ENCODE data around the gene NPIPB9. TPM values are rescaled to one million over a fixed set of nuclear protein-coding genes. Genes with fewer than 3 reads are reported as not detected.
"Not testable (repeated sequence)": the region's sequence is repeated elsewhere in the genome, so short reads cannot be mapped to it uniquely, and the experiment has no call there.

The NPIPB9 gene

DNA sequence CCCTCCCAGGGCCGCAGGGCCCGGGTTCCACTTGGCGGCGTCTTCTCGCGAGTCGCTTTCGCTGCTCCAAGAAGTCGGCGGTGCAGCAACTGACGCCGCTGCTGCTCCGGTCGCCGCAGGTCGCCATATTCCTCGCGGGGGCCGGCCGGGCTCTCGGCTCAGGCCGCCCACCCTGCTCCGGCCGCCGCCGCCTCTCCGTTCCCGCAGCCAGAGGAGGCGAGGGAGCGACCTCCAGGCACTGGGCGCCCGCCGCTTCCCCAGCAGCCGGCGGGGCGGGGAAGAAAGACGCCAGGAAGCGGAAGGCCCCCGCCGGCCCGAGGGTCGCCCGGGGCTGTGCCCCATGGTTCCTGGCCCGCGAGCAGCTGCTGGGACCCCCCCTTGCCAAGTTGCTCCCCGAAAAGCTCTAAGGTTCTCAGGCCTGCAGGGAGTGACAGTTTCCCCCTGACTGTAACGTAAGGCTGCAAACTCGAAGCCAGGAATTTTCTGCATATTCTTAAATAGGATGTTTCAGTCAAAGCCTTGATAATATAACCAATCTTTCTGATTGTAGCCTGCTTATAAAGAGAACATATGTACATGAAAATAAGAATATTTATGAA, 1.0 kb upstream of the NPIPB9 start:
- H3K4me1 ChIP-seq (ENCODE audit: control insufficient read depth, insufficient read depth, low read length); H3K27me3 ChIP-seq (ENCODE audit: control insufficient read depth, insufficient read depth, low read length); H3K36me3 ChIP-seq (ENCODE audit: insufficient read depth, low read length): not testable (repeated sequence)

DNA sequence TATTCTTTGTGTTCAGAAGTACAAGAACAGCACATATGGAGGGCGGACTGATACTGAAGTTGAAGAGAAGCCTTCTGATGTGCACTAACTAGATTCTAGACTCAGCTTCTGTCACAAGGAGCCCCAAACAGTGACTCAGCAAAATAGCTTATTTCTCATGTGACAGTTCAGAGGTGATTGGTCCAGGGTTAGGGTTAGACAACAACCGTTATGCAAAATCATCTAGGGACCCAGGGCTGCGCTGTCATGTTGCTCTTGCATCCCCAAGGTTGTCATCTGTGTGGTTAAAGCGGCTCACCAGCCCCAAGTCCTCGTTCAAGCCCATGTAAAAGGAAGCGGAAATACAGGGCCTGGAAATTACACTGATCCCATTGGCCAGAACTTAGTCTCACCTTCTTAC, 30.1 kb downstream of the NPIPB9 start:
- not testable (repeated sequence) for H3K4me3 ChIP-seq (ENCODE audit: low read length); H3K36me3 ChIP-seq (ENCODE audit: insufficient read depth, low read length); H3K9ac ChIP-seq (ENCODE audit: low read depth, low read length)

More for the DNA sequence above, 1.0 kb upstream of the NPIPB9 start:
- H3K9me3 ChIP-seq (replicated peaks; ENCODE audit: low read length); H3K9ac ChIP-seq (ENCODE audit: low read depth, low read length); H3K4me3 ChIP-seq (ENCODE audit: low read length); H3K4me2 ChIP-seq (ENCODE audit: low read length): not testable (repeated sequence)

DNA sequence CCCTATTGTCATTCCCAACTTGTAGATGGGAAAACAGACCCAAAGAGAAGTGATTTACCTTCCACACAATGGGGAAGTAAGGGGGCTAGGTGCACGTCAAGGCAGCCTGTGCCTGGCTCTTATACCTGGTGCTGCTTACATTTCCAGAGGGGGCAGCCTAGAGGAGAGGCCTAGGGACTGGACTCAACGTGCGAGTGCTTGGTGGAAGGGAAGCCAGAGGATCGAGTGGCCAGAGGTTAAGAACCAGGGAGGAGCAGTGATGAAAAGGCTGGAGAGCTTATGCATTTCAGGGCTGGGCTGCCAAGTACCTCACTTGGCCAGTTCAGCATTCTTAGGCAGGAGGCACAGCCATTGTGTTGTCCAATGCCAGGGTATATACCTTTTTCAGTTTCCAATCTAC, 30.8 kb downstream of the NPIPB9 start:
- H3K27me3 ChIP-seq (ENCODE audit: control insufficient read depth, insufficient read depth, low read length); H3K4me3 ChIP-seq (ENCODE audit: low read length); H3K4me2 ChIP-seq (ENCODE audit: low read length); H3K9me3 ChIP-seq (replicated peaks; ENCODE audit: low read length); H3K4me1 ChIP-seq (ENCODE audit: control insufficient read depth, insufficient read depth, low read length); H3K9ac ChIP-seq (ENCODE audit: low read depth, low read length); H3K36me3 ChIP-seq (ENCODE audit: insufficient read depth, low read length): not testable (repeated sequence)

More for the DNA sequence above, 30.1 kb downstream of the NPIPB9 start:
- not testable (repeated sequence) for H3K4me1 ChIP-seq (ENCODE audit: control insufficient read depth, insufficient read depth, low read length); H3K4me2 ChIP-seq (ENCODE audit: low read length); H3K27me3 ChIP-seq (ENCODE audit: control insufficient read depth, insufficient read depth, low read length); H3K9me3 ChIP-seq (replicated peaks; ENCODE audit: low read length)

DNA sequence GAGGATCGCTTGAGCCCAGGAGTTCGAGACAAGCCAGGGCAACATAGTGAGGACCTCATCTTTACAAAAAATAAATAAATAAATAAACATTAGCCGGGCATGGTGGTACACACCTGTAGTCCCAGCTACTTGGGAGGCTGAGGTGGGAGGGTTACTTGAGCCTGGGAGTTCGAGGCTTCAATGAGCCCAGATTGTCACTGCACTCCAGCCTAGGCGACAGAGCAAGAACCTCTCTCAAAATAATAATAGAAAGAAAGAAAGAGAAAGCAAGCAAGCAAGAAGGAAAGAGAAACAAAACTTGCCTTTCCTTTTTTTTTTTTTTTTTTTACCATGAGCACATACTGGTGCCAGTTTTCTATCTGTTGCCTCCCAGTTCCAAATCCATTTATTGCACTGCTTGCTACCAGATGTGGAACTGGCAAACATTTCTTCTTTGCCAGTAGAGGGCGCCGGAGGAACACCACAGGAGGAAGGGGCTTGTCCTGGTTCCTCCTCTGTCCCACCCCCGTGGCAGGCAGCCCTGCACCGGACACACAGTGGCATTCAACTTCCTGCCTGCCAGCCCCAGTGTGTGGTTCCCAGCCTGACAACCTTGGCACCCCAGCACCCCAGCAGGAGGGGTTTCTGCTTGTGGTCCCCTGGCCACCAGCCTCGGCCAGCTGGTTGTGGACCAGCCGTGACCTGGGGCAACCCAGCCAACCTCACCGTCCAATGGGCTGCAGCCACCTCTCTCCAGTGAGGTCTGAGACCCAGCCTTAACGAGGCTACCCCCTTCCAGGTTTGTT, 50.8 kb downstream of the NPIPB9 start:
- H3K4me2 ChIP-seq (ENCODE audit: low read length); H3K36me3 ChIP-seq (ENCODE audit: insufficient read depth, low read length); H3K4me3 ChIP-seq (ENCODE audit: low read length); H3K4me1 ChIP-seq (ENCODE audit: control insufficient read depth, insufficient read depth, low read length); H3K9ac ChIP-seq (ENCODE audit: low read depth, low read length); H3K27me3 ChIP-seq (ENCODE audit: control insufficient read depth, insufficient read depth, low read length); H3K9me3 ChIP-seq (replicated peaks; ENCODE audit: low read length): not testable (repeated sequence)

GRCh38 chr16:28807445-28808120, 56.0 kb downstream of the NPIPB9 start:
- not testable (repeated sequence) for H3K4me2 ChIP-seq (ENCODE audit: low read length)

GRCh38 chr16:28820016-28820415, 68.4 kb downstream of the NPIPB9 start:
- Histone ChIP-seq H3K4me2 (ENCODE audit: low read length) (no peak overlapping the region), H3K4me1 (ENCODE audit: control insufficient read depth, insufficient read depth, low read length) (peaks cover 5% of the 10 kb centered on the region), H3K4me3 (ENCODE audit: low read length) (no peak overlapping the region), H3K9me3 (replicated peaks; ENCODE audit: low read length) (no peaks in the 10 kb centered on the region), H3K36me3 (ENCODE audit: insufficient read depth, low read length) (peaks cover 9% of the 10 kb centered on the region), H3K27me3 (ENCODE audit: control insufficient read depth, insufficient read depth, low read length) (no peaks in the 10 kb centered on the region), H3K9ac (ENCODE audit: low read depth, low read length) (no peak overlapping the region)

More at GRCh38 chr16:28807445-28808120, 56.0 kb downstream of the NPIPB9 start:
- not testable (repeated sequence) for H3K4me3 ChIP-seq (ENCODE audit: low read length); H3K9me3 ChIP-seq (replicated peaks; ENCODE audit: low read length); H3K36me3 ChIP-seq (ENCODE audit: insufficient read depth, low read length); H3K27me3 ChIP-seq (ENCODE audit: control insufficient read depth, insufficient read depth, low read length); H3K4me1 ChIP-seq (ENCODE audit: control insufficient read depth, insufficient read depth, low read length); H3K9ac ChIP-seq (ENCODE audit: low read depth, low read length)

DNA sequence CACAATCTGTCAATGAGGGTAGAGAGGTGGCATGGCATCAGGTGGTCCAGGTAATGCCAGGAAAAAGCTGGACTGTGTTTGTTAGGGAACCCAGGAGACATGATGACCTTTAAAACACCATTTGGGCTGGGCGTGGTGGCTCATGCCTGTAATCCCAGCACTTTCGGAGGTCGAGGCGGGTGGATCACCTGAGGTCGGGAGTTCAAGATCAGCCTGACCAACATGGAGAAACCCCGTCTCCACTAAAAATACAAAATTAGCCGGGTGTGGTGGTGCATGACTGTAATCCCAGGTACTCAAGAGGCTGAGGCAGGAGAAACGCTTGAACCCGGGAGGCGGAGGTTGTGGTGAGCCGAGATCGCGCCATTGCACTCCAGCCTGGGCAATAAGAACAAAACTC, 69.0 kb downstream of the NPIPB9 start:
- H3K4me2 ChIP-seq (ENCODE audit: low read length); H3K9me3 ChIP-seq (replicated peaks; ENCODE audit: low read length); H3K9ac ChIP-seq (ENCODE audit: low read depth, low read length); H3K27me3 ChIP-seq (ENCODE audit: control insufficient read depth, insufficient read depth, low read length); H3K4me3 ChIP-seq (ENCODE audit: low read length): not testable (repeated sequence)
- Histone ChIP-seq H3K36me3 (ENCODE audit: insufficient read depth, low read length) (peaks cover 13% of the 10 kb centered on the region), H3K4me1 (ENCODE audit: control insufficient read depth, insufficient read depth, low read length) (peaks cover 10% of the 10 kb centered on the region)

DNA sequence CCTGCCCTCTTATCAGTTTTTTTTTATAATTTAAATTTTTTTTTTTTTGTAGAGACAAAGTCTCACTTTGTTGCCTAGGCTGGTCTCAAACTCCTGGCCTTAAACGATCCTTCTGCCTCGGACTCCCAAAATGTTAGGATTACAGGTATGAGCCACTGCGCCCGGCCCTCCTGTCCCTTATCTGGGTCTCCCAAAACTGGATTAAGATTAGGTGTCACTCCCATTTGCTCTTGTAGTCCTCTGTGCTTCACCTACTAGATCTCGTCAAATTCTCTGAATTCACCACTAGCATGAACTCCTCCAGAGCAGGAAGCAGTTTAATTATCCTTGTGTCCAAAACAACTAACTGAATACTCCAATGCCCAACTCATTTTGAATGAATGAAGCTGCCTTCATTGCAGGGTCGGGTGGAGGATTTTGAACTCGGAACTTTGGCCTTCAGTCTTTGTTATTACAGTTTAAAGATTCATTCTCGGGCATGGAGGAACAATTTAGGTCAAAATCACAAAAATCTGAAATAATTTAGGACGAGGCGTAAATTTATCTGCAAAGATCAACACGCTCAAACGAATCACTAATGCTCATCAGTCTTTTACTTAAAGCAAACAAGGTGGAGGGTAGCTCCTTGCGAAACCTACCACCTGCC, 70.4 kb downstream of the NPIPB9 start:
- H3K9me3 ChIP-seq (replicated peaks; ENCODE audit: low read length): no peaks in the 10 kb centered on the region
- peaks cover 18% of the 10 kb centered on the region for H3K4me1 ChIP-seq (ENCODE audit: control insufficient read depth, insufficient read depth, low read length)
- H3K27me3 ChIP-seq (ENCODE audit: control insufficient read depth, insufficient read depth, low read length): no peaks in the 10 kb centered on the region
- peak overlapping the region; percentile 100 for H3K9ac ChIP-seq (ENCODE audit: low read depth, low read length)
- peak overlapping the region; percentile 89 for H3K4me2 ChIP-seq (ENCODE audit: low read length)
- H3K36me3 ChIP-seq (ENCODE audit: insufficient read depth, low read length): peaks cover 27% of the 10 kb centered on the region
- H3K4me3 ChIP-seq (ENCODE audit: low read length): peak overlapping the region; percentile 94

Small RNAs within 50 kb of the gene (small RNA-seq; reads per million reads assigned to genes)
- gene MIR6862-2: not detected
